NCI-H2107 treated with DMSO at 0.1 percent for 48 hours (cell line): Measurements from ENCODE around the gene KCNG2.
"Not testable (repeated sequence)": the region's sequence is repeated elsewhere in the genome, so short reads cannot be mapped to it uniquely, and the experiment has no call there.

Experiments used
- DNase-seq: peaks from one replicate; lab custom pipeline; 2025; ENCODE audit not compliant: unreplicated experiment; lab: John Stamatoyannopoulos, UW

KCNG2 gene, protein sequence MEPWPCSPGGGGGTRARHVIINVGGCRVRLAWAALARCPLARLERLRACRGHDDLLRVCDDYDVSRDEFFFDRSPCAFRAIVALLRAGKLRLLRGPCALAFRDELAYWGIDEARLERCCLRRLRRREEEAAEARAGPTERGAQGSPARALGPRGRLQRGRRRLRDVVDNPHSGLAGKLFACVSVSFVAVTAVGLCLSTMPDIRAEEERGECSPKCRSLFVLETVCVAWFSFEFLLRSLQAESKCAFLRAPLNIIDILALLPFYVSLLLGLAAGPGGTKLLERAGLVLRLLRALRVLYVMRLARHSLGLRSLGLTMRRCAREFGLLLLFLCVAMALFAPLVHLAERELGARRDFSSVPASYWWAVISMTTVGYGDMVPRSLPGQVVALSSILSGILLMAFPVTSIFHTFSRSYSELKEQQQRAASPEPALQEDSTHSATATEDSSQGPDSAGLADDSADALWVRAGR

GRCh38 chr18:79797518-79798345 is at the start of gene KCNG2:
Gene KCNG2, plus strand, starts transcription at chr18:79797938. Its CDS starts 65,730 bp downstream, at chr18:79863668.
- no peak for DNase-seq

DNA sequence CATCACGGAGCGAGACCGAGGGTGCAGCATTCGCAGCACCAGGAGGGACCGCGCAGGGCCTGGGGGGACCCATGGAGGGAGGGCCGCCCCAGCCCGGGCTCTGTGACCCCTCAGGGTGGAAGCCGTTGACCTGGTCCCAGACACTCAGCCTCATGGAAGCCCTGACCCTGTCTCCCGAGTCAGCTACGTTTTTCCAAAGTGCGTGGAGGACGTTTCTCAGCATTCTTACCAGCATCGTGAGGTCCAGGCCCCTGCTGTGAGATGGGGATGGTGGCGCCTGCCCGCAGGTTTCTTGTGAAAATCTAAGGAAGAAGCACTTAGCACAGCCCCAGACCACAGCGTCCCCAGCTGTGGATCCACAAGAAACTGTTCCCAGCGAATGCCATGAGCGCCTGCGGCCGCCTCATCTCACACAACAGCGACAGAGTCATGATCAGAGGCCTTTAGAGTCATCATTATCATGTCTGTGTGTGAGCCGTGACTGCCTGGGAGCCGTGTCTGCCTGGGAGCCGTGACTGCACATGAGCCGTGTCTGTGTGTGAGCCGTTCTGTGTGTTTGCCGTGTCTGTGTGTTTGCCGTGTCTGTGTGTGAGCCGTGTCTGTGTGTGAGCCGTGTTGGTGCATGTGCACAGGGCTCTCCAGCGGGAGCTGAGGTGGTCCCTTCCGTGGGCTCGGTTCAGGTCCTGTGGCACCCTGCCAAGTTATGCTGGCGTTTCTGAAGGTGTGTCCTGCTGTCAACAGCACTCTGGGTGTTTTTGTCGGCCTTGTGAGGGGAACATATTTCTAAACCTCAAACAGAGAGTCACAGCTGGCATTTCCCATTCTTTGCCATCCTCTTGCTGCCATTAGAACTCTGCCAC is 49.2 kb upstream of the KCNG2 start:
- no peak for DNase-seq

GRCh38 chr18:79749251-79750191 is 48.2 kb upstream of the KCNG2 start:
- DNase-seq = no peak

- no peak for DNase-seq
Measured at GRCh38 chr18:79750980-79751571, 46.7 kb upstream of the KCNG2 start.

GRCh38 chr18:79751918-79752578 is 45.7 kb upstream of the KCNG2 start:
- not testable (repeated sequence) for DNase-seq

DNA sequence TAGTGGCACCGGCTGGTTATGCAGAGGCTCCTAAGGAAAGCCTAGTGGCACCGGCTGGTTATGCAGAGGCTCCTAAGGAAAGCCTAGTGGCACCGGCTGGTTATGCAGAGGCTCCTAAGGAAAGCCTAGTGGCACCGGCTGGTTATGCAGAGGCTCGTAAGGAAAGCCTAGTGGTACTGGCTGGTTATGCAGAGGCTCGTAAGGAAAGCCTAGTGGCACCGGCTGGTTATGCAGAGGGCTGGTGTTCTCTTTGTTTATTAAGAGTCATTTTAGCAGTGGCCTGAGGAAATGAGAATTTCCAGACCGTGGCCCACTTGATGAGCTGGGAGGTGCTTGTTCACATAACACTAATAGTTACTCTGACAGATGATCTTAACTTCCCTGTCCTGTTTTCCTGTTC is 44.8 kb upstream of the KCNG2 start:
- not testable (repeated sequence) for DNase-seq

- no peak for DNase-seq
Measured at GRCh38 chr18:79753391-79753851, 44.3 kb upstream of the KCNG2 start.

DNA sequence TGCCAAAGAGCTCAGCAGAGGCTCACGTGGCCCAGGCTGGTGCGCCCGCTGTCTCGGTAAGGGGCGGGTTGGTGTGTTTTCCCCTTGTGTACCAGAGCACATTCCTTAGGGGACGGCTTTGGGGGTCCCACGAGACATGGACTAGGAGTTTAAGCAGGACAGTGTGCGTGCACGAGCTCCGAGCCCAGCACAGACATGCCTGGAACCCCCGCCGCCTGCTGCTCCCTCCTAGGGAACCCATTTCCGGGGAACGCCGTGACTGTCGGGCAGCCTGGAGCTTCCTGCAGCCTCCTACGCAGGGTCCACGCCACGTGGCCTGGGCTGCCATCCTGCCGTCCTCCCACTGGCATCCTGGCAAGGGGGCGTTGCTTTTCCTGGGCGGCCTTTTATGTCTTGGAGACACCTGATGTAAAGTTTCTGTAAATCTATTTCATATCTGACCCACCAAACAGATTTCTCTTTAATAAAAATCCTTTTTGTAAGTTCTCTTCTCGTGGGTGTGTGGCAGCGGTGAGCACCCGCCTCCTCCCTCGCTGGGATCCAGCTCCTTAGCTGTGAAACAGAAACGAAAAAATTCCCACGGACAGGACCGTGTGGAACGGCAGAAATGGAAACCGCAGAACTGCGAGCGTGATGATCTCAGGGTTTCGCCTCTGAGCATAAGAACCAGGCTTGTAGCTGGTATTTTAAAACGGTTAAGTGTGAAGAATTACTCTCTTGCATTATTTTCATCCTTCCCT is 43.5 kb upstream of the KCNG2 start:
- no peak for DNase-seq

GRCh38 chr18:79754831-79755351 is 42.8 kb upstream of the KCNG2 start:
- DNase-seq = no peak

DNA sequence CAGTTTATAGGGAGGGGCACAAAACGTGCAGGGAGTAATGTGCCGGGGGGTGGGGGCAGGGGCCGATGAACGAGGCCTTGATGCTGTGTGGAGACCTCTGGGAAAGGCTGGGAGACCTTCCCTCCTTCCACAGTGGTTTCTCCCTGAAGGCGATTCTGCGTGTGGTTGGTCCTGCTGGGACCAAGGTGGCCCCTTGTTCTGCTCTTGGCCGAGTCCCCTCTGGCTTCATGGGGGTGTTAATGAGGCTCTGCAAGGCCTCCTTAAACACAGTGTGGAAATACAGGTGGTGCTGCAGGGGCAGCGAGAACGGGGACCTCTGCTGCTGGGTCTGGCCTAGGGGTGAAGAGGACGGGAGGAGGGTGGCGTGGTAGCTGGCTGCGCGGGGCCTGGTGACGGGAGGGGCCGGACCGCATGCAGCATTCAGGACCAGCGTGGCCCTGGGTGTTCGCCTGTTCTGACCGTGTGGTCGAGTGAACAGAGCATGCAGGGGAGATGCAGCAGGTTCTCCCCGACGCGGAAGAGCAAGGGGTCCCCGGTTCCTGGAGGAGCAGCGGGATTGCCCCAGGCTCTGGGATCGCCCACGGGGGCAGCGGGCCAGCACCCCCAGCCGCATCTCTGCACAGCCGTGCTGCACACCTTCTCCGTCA is 42.1 kb upstream of the KCNG2 start:
- no peak for DNase-seq

DNA sequence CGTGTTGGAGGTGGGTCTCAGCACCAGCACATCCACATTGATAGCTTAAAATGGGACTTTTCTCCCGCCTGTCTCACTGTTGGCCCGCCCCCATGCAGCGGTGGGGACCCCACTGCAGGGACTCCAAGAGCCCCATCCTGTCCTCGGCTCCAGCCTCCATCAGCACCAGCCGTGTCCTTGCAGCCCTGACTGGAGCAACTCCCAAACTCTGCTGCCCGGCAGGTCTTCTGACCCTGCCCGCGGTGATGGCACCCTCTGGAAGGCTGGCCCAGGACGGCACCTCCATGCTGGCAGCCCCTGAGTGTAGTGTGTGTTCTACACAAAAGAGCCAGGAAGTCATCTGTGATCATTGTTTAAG is 41.6 kb upstream of the KCNG2 start:
- DNase-seq = no peak

- no peak for DNase-seq
Measured at GRCh38 chr18:79756826-79757225, 40.9 kb upstream of the KCNG2 start.

DNA sequence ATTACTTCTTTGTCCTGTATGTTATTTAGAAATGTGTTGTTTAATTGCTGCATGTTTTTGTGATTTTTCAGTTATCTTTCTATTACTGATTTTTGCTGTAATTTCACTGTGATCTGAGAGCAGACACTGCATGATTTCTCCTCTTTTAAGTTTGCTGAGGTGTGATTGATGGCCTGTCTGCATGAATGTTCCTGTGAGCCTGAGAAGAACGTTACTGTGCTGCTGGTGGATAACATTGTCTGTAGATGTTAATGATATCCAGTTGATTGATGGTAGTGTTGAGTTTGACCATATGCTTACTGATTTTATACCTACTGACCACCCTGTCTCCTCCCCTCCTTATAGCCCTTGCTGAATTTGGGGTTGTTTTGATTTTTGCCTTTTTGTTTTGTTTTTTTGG is 37.4 kb upstream of the KCNG2 start:
- DNase-seq = no peak

DNA sequence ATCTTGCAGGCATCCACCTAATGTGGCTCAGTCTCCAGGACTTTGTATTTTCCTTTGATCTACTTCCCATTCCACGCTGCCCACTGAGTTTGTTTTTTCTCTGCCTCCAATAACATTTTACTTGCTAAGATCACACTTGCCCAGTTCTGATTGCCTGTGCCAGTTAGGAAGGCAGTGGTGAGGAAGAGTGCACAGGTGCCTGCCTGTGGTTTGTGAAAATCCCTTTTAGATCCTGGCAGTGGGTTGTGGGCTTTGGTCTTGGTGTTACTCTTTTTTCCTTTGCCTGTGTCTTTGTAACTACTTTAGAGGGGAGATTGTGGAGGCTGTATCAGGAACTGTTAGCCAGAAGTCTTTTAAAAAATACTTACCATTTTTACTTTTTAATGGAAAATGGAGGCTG is 36.9 kb upstream of the KCNG2 start:
- no peak for DNase-seq

DNA sequence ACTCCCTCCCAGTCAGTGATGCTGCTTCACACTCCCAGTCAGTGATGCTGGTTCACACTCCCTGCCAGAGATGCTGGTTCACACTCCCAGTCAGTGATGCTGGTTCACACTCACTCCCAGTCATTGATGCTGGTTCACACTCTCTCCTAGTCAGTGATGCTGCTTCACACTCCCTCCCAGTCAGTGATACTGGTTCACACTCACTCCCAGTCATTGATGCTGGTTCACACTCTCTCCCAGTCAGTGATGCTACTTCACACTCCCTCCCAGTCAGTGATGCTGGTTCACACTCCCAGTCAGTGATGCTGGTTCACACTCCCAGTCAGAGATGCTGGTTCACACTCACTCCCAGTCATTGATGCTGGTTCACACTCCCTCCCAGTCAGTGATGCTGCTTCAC is 34.3 kb upstream of the KCNG2 start:
- no peak for DNase-seq

GRCh38 chr18:79764131-79764530 is 33.6 kb upstream of the KCNG2 start:
- DNase-seq = no peak

DNA sequence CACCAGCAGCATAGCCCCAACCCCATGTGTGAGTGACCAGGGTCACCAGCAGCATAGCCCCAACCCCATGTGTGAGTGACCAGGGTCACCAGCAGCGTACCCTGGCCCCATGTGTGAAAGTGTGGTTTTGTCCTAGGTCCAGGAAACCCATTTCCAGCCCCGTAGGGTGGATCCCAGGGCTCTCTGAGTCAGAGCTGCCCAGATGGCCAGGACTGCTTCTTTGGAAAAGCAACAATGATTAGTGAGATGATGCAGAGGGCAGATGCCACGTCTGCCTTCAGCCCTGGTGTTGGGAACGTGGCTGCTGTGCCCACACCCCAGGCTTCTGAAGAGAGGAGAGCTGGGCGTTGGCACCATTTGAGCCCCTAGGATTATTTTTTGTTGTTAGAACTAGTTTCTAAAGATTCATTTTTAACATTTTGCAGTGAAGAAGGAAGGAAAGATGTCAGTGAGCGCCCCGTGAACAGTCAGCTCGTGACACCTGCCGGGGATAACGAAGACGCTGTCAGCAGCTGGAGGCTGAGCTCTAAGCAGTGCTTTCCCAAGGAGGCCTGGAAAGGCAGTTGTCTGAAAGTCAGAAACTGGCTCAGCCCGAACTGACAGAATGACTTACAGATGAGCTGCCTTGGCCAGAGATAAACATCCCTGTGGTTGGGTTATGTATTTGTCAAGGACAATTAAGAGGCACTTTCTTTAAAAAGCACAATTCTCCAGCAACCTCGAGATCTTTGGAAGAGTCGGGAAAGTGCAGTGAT is 32.1 kb upstream of the KCNG2 start:
- peak; percentile 46 for DNase-seq
